ENCODE results near the gene TSSC4.

Gene TSSC4

GRCh38 chr11:2409611-2410468 lies 9.3 kb downstream of the TSSC4 start:
- Histone ChIP-seq H3K27me3 (ENCODE audit: insufficient read depth, low read depth) (peaks cover 74% of the 10 kb centered on the region), H2AFZ (ENCODE audit: low read depth) (no peak overlapping the region), H4K20me1 (ENCODE audit: insufficient read depth) (no peaks in the 10 kb centered on the region), H3K4me2 (no peak overlapping the region), H3K4me1 (ENCODE audit: low read depth, poor library complexity, severe bottlenecking) (no peaks in the 10 kb centered on the region), H3K4me3 (IDR thresholded peaks at IDR 0.05; ENCODE audit: insufficient read depth, low read depth, low read length) (no peak overlapping the region), H3K79me2 (ENCODE audit: insufficient read depth, low read depth) (no peaks in the 10 kb centered on the region), H3K36me3 (ENCODE audit: insufficient read depth) (no peaks in the 10 kb centered on the region), H3K27ac (no peak overlapping the region), H3K9ac (no peak overlapping the region)
- no peak for TF ChIP-seq CTCF (conservative IDR thresholded peaks at IDR 0.05; ENCODE audit: low read depth, low read length)

GRCh38 chr11:2410616-2411015 lies 10.1 kb downstream of the TSSC4 start:
- Histone ChIP-seq H3K79me2 (ENCODE audit: insufficient read depth, low read depth) (no peaks in the 10 kb centered on the region), H3K27me3 (ENCODE audit: insufficient read depth, low read depth) (peaks cover 82% of the 10 kb centered on the region), H3K4me3 (IDR thresholded peaks at IDR 0.05; ENCODE audit: insufficient read depth, low read depth, low read length) (no peak overlapping the region), H3K27ac (no peak overlapping the region), H4K20me1 (ENCODE audit: insufficient read depth) (no peaks in the 10 kb centered on the region), H3K4me1 (ENCODE audit: low read depth, poor library complexity, severe bottlenecking) (no peaks in the 10 kb centered on the region), H3K9ac (no peak overlapping the region), H2AFZ (ENCODE audit: low read depth) (no peak overlapping the region), H3K36me3 (ENCODE audit: insufficient read depth) (no peaks in the 10 kb centered on the region), H3K4me2 (no peak overlapping the region)
- TF ChIP-seq CTCF (conservative IDR thresholded peaks at IDR 0.05; ENCODE audit: low read depth, low read length), result no peak

DNA sequence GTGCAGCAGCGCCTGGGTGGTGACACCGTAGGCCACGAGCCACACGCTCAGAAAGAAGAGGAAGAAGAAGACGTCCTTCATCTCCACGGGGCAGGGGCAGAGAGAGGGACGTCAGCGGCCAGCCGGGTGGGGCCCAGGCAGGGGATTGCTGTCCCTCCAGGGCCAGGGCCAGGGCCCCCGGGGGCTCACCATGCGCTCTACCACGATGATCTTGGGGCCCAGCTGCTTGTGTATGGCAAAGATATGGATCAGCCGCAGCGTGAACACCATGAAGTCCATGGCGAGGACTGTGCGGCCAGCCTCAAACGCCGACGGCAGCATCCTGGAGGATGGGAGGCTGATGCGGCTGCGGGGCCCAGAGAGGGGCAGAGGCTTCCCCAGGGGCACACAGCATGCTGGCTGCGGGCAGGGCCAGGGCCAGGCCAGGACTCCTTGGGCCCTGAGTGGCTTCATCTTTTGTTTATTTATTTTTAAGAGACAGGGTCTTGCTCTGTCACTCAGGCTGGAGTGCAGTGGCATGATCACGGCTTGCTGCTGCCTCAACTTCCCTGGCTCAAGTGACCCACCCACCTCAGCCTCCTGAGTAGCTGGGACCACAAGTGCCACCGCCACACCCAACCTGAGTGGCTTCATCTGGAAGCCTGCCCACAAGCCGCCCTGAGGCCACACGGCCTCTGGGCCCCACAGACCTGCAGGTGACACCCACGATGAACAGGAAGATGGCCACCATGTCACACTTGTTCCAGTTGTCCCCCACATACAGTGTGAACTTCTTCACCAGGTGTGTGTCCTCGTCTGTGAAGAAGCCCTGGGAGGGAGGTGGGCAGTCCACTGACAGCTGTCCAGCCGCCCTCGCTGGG lies 11.1 kb downstream of the TSSC4 start:
- Histone ChIP-seq H3K27ac (no peak overlapping the region), H3K9ac (no peak overlapping the region), H3K79me2 (ENCODE audit: insufficient read depth, low read depth) (no peaks in the 10 kb centered on the region), H3K27me3 (ENCODE audit: insufficient read depth, low read depth) (peaks cover 90% of the 10 kb centered on the region), H4K20me1 (ENCODE audit: insufficient read depth) (no peaks in the 10 kb centered on the region), H2AFZ (ENCODE audit: low read depth) (no peak overlapping the region), H3K4me3 (IDR thresholded peaks at IDR 0.05; ENCODE audit: insufficient read depth, low read depth, low read length) (no peak overlapping the region), H3K4me1 (ENCODE audit: low read depth, poor library complexity, severe bottlenecking) (no peaks in the 10 kb centered on the region), H3K36me3 (ENCODE audit: insufficient read depth) (no peaks in the 10 kb centered on the region), H3K4me2 (no peak overlapping the region)
- no peak for TF ChIP-seq CTCF (conservative IDR thresholded peaks at IDR 0.05; ENCODE audit: low read depth, low read length)

GRCh38 chr11:2412323-2412722 lies 11.8 kb downstream of the TSSC4 start:
- Histone ChIP-seq H3K4me1 (ENCODE audit: low read depth, poor library complexity, severe bottlenecking) (no peaks in the 10 kb centered on the region), H3K27me3 (ENCODE audit: insufficient read depth, low read depth) (peaks cover 89% of the 10 kb centered on the region), H3K36me3 (ENCODE audit: insufficient read depth) (no peaks in the 10 kb centered on the region), H3K79me2 (ENCODE audit: insufficient read depth, low read depth) (no peaks in the 10 kb centered on the region), H2AFZ (ENCODE audit: low read depth) (no peak overlapping the region), H3K27ac (no peak overlapping the region), H3K4me2 (no peak overlapping the region), H4K20me1 (ENCODE audit: insufficient read depth) (no peaks in the 10 kb centered on the region), H3K9ac (no peak overlapping the region), H3K4me3 (IDR thresholded peaks at IDR 0.05; ENCODE audit: insufficient read depth, low read depth, low read length) (no peak overlapping the region)
- TF ChIP-seq CTCF (conservative IDR thresholded peaks at IDR 0.05; ENCODE audit: low read depth, low read length), result no peak
